Stomach (tissue), 9 donors: ENCODE measurements around the gene ALDH3B1. TPM values are rescaled to one million over a fixed set of nuclear protein-coding genes. Genes with fewer than 3 reads are reported as not detected.

Experiments
- DNase-seq, 2 donors: peaks; one replicate each; pipeline versions ENCODE4 v3.0.0 to v3.0.0-alpha.2; 2013 to 2019
- H3K27ac ChIP-seq, 5 donors: fragments of 200-600 bp in 4 of 5; sonication (generic) in 4 of 5; one replicate each; pipeline ENCODE4 v1.5.1; 2013 to 2019; ENCODE audit warnings: mild to moderate bottlenecking in 1 of 5, moderate library complexity in 1 of 5
- H3K27me3 ChIP-seq, 3 donors: fragments of 200-600 bp; sonication (generic); one replicate each; pipeline ENCODE4 v1.5.1; 2017 to 2019; ENCODE audit warnings: mixed run types in 1 of 3
- H3K36me3 ChIP-seq, 4 donors: fragments of 200-600 bp; sonication (generic); 1 replicate in 3 of 4; 2 replicates in 1 of 4; pipeline ENCODE4 v1.5.1; 2016 to 2019
- H3K4me1 ChIP-seq, 4 donors: fragments of 200-600 bp; sonication (generic); one replicate each; pipeline ENCODE4 v1.5.1; 2016 to 2019
- H3K4me3 ChIP-seq, 4 donors: fragments of 200-600 bp; sonication (generic) in 3 of 4; one replicate each; pipeline ENCODE4 v1.5.1; 2016 to 2019; ENCODE audit warnings: mild to moderate bottlenecking in 1 of 4
- H3K9me3 ChIP-seq, 4 donors: fragments of 200-600 bp; sonication (generic); one replicate each; pipeline ENCODE4 v1.5.1; 2016 to 2019
- EP300 ChIP-seq: sonication (generic); formaldehyde crosslinking; IDR thresholded peaks from one replicate; pipeline ENCODE4 v1.6.1; 2017; ENCODE audit warnings: antibody characterized with exemption
- POLR2A ChIP-seq, 4 donors: fragments of 450-650 bp; IDR thresholded peaks; one replicate each; pipeline ENCODE4 v1.6.1; 2016; ENCODE audit warnings: antibody characterized with exemption in 4 of 4, control low read depth in 2 of 4, mild to moderate bottlenecking in 1 of 4, moderate library complexity in 1 of 4
- POLR2AphosphoS5 ChIP-seq, 3 donors: sonication (generic); formaldehyde crosslinking; IDR thresholded peaks; one replicate each; pipeline ENCODE4 v1.6.1; 2016; ENCODE audit warnings: antibody characterized with exemption in 3 of 3
- WGBS, 5 donors: extraction: QIAGEN DNeasy Blood & Tissue Kit in 3 of 5; methylation state at CpG; one replicate each; pipeline versions ENCODE4 v1.1.5 to v1.1.7; 2013 to 2018; 5-methylcytosine and 5-hydroxymethylcytosine counted together
- intact Hi-C: fragments of 100-400 bp; cut with DNase I; formaldehyde crosslinking; loops from one replicate; pipeline ENCODE4 v1.15.1; 2023; ENCODE audit warnings: low total_unique reads
- polyA plus RNA-seq, 3 donors: library from polyadenylated mRNA; stranded (reverse); fragments of 200-250 nt; gene quantifications; one replicate each; pipeline ENCODE4 v1.2.3, GENCODE V29; 2013
- total RNA-seq, 5 donors: library from RNA; depleted of rRNA; stranded (reverse); fragments of >200 nt; gene quantifications; one replicate each; pipeline versions ENCODE4 v1.1.0 to v1.2.3, GENCODE V29; 2014 to 2016
- TF ChIP-seq, protein P1 (sequence below), 7 experiments: fragments of 450-650 bp in 4 of 7; fragments of 200-600 bp in 3 of 7; sonication (generic) in 3 of 7; IDR thresholded peaks; one replicate each; pipeline ENCODE4 v1.5.1; 2016 to 2019; ENCODE audit warnings: antibody characterized with exemption in 7 of 7, control low read depth in 2 of 7, mild to moderate bottlenecking in 1 of 7
- donor health status: healthy with polysubstance abuse.
- donor health status: Bipolar disorder and iron deficiency.
- donor health status: healthy.

ALDH3B1 gene
- total and polyA plus RNA-seq, 8 donors: 2.9 to 55.0 (median 13.0) TPM

DNA sequence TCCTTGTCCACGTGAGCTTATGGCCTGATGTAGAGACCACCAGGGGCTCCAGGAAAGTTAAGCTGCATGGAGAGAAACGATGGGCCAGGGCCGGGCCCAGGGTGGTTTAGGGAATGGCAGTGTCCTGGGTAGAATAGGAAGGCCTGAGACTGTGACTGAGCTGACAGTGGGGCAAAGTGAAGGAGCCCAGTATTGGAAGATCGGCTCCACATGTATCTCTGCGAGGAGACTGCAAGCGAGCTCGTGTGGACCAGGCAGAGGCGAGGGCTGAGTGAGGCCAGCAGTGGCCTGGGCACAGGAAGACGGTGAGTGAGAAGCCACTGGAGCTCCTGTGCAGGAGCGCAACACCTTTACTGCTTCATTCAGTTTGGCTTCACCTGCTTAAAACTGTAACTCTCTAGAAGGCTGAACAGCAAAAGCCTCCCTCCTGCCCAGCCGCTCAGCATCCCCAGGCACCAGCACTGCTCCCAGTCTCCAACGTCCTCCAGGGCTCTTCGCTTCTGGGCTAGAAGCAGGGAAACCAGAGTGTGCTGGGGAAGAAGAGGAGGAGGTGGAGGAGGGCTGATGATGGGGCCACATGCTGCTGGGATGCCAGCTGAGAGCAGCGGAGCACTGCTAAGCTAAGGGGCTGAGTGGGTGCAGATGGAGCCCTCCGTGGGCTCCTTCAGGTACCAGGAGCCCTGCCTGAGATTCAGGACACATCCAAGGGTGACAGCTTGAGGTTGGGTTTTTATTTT lies 42.2 kb downstream of the ALDH3B1 start:
- TF ChIP-seq POLR2A (IDR thresholded peaks at IDR 0.05) (no peak), POLR2AphosphoS5 (IDR thresholded peaks at IDR 0.05) (no peak), EP300 (no peak)
- TF ChIP-seq, protein P1, sequence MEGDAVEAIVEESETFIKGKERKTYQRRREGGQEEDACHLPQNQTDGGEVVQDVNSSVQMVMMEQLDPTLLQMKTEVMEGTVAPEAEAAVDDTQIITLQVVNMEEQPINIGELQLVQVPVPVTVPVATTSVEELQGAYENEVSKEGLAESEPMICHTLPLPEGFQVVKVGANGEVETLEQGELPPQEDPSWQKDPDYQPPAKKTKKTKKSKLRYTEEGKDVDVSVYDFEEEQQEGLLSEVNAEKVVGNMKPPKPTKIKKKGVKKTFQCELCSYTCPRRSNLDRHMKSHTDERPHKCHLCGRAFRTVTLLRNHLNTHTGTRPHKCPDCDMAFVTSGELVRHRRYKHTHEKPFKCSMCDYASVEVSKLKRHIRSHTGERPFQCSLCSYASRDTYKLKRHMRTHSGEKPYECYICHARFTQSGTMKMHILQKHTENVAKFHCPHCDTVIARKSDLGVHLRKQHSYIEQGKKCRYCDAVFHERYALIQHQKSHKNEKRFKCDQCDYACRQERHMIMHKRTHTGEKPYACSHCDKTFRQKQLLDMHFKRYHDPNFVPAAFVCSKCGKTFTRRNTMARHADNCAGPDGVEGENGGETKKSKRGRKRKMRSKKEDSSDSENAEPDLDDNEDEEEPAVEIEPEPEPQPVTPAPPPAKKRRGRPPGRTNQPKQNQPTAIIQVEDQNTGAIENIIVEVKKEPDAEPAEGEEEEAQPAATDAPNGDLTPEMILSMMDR (IDR thresholded peaks at IDR 0.05): no peak
- Histone ChIP-seq H3K4me1 (peaks cover 0 to 11% (median 5%) of the 10 kb centered on the region in 4 donors), H3K36me3 (peaks cover 31 to 88% (median 83%) of the 10 kb centered on the region in 4 donors), H3K4me3 (no peak overlapping the region), H3K27me3 (no peaks in the 10 kb centered on the region), H3K9me3 (no peaks in the 10 kb centered on the region), H3K27ac (peak overlapping the region in 1 of 5 donors; percentile 17)
- intact Hi-C loops: no loop called here
- no peak for DNase-seq
- 81 to 91% (median 85%) methylated on average over 15 of the region's 15 CpGs for WGBS, 5 donors

- intact Hi-C loops: no loop called here
- TF ChIP-seq POLR2AphosphoS5 (IDR thresholded peaks at IDR 0.05): no peak
- TF ChIP-seq, protein P1 (IDR thresholded peaks at IDR 0.05): no peak
- TF ChIP-seq POLR2A (IDR thresholded peaks at IDR 0.05): no peak
Observed at GRCh38 chr11:68053117-68053516, 43.0 kb downstream of the ALDH3B1 start.

GRCh38 chr11:68053981-68054812 lies 44.1 kb downstream of the ALDH3B1 start:
- Histone ChIP-seq H3K27ac (no peak overlapping the region), H3K27me3 (no peaks in the 10 kb centered on the region), H3K4me1 (peaks cover 0 to 11% (median 5%) of the 10 kb centered on the region in 4 donors), H3K4me3 (no peak overlapping the region), H3K9me3 (no peaks in the 10 kb centered on the region), H3K36me3 (peaks cover 32 to 88% (median 83%) of the 10 kb centered on the region in 4 donors)
- TF ChIP-seq EP300: no peak
- TF ChIP-seq POLR2A (IDR thresholded peaks at IDR 0.05): no peak
- DNase-seq: no peak
- 87 to 93% (median 90%) methylated on average over 10 to 11 of the region's 11 CpGs for WGBS, 5 donors
- intact Hi-C loops: no loop called here

More at GRCh38 chr11:68053117-68053516, 43.0 kb downstream of the ALDH3B1 start:
- no peaks in the 10 kb centered on the region for H3K27me3 ChIP-seq
- no peak for DNase-seq
- H3K27ac ChIP-seq: no peak overlapping the region
- no peak overlapping the region for H3K4me3 ChIP-seq
- peaks cover 34 to 88% (median 83%) of the 10 kb centered on the region in 4 donors for H3K36me3 ChIP-seq
- no peaks in the 10 kb centered on the region for H3K9me3 ChIP-seq
- 61 to 82% (median 79%) methylated on average over 6 to 9 of the region's 9 CpGs for WGBS, 5 donors
- peaks cover 0 to 11% (median 5%) of the 10 kb centered on the region in 4 donors for H3K4me1 ChIP-seq

DNA sequence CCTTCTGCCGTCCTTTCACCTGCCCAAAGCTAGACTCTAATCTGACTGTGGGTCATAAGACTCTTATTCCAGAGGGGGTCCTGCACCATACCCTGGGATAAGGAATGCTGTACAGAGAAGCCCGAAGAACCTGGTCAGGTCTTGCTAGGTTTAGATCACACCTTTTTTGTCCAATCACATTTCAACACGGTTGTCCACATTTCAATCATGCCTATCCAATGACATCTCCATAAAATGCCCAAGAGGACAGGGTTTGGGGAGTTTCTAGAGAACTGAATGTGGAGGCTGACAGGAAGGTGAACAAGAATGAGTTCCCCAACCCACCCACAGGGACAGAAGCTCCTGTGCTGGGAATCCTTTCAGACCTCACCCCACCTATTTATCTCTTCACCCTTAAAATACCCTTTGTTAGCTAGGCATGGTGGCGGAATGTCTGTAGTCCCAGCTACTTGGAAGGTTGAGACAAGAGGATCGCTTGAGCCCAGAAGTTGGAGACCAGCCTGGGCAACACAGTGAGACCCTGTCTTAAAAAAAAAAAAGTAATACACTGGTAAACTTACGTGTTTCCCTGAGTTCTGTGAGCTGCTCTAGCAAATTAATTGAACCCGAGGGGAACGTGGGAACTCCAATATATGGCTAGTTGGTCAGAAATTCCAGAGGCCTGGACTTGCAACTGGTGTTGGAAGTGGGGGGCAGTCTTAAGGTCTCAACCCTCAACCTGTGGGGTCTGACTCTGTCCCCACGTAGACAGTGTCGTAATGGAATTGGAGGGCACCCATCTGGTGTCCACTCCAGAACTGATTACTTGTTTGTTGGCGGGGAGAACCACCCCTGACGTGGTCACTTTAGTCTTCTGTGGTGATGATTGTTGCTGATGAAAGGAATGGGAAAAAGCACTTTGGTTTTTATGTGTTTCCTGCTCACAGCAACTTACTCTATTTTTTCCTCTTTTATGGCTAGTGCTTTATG lies 46.5 kb downstream of the ALDH3B1 start:
- peaks cover 0 to 5% (median 2%) of the 10 kb centered on the region in 4 donors for H3K4me1 ChIP-seq
- no peaks in the 10 kb centered on the region for H3K9me3 ChIP-seq
- 86 to 95% (median 92%) methylated on average over 12 of the region's 12 CpGs for WGBS, 5 donors
- H3K36me3 ChIP-seq: peaks cover 40 to 88% (median 80%) of the 10 kb centered on the region in 4 donors
- H3K27me3 ChIP-seq: no peaks in the 10 kb centered on the region
- TF ChIP-seq EP300: no peak
- TF ChIP-seq POLR2A (IDR thresholded peaks at IDR 0.05): no peak
- no peak for TF ChIP-seq POLR2AphosphoS5 (IDR thresholded peaks at IDR 0.05)
- TF ChIP-seq, protein P1 (IDR thresholded peaks at IDR 0.05): no peak
- no peak for DNase-seq
- H3K4me3 ChIP-seq: no peak overlapping the region
- intact Hi-C loops: no loop called here
- H3K27ac ChIP-seq: no peak overlapping the region
